GM12878 (cell line): ENCODE results near the gene SLC39A1. TPM values are rescaled to one million over a fixed set of nuclear protein-coding genes. Genes with fewer than 3 reads are reported as not detected.

Experiments used
- ATAC-seq: fragments of 200-7000 bp; cut with Tn5 transposase; 3 replicates; pipeline ENCODE4 v1.9.1; 2020; ENCODE audit warnings: mild to moderate bottlenecking, moderate library complexity
- BruUV-seq: library from RNA; stranded (reverse); fragments of 400-500 nt; replicated peaks from 2 replicates; lab custom pipeline; 2021; lab: Mats Ljungman, UMichigan
- CTCF ChIA-PET: fragments of 300-600 bp; sonication (Branson Sonifier 250); formaldehyde crosslinking; extraction: SDS; loops from one replicate; lab custom pipeline; 2021; ENCODE audit warnings: inconsistent platforms; lab: Yijun Ruan, JAX
- POLR2A ChIA-PET: fragments of 350-600 bp; formaldehyde crosslinking; extraction: SDS; loops from one replicate; lab custom pipeline; 2021; ENCODE audit warnings: inconsistent platforms; lab: Charles Lee
- RAD21 ChIA-PET: fragments of 300-600 bp; sonication (Branson Sonifier 250); formaldehyde crosslinking; loops from one replicate; lab custom pipeline; 2023; ENCODE audit warnings: antibody characterized with exemption; ENCODE audit not compliant: unreplicated experiment; lab: Charles Lee
- SMC1A ChIA-PET: fragments of 300-600 bp; sonication (Branson Sonifier 250); formaldehyde crosslinking; loops from one replicate; lab custom pipeline; 2023; ENCODE audit not compliant: unreplicated experiment, uncharacterized antibody; lab: Charles Lee
- DNase-seq: peaks from one replicate; pipeline ENCODE4 v3.0.0-alpha.2; 2011; ENCODE audit warnings: low read depth, low spot score
- FAIRE-seq: peaks from 3 replicates; lab custom pipeline; 2011; peaks lifted over from hg19 to GRCh38; lab: Jason Lieb, UNC
- H2AFZ ChIP-seq: 2 replicates; pipeline ENCODE4 v1.6.0; 2011; ENCODE audit warnings: low read depth, low read length, control low read depth; ENCODE audit not compliant: control insufficient read depth
- H3K27ac ChIP-seq: 2 replicates; pipeline ENCODE4 v1.5.1; 2011; ENCODE audit warnings: control low read depth; ENCODE audit not compliant: control insufficient read depth, insufficient read depth
- H3K27me3 ChIP-seq, 2 experiments: replicated peaks in 1 of 2; 2 replicates each; pipeline versions ENCODE4 v1.6.0 to v1.6.1; 2011; ENCODE audit warnings: low read length in 1 of 2; ENCODE audit not compliant: control insufficient read depth in 2 of 2, insufficient read depth in 2 of 2
- H3K36me3 ChIP-seq, 2 experiments: 2 replicates each; pipeline ENCODE4 v1.5.1; 2011; ENCODE audit warnings: low read length in 1 of 2; ENCODE audit not compliant: control insufficient read depth in 2 of 2, insufficient read depth in 2 of 2
- H3K4me1 ChIP-seq: 2 replicates; pipeline ENCODE4 v1.6.1; 2011; ENCODE audit warnings: mild to moderate bottlenecking, low read length, moderate library complexity, mixed read lengths; ENCODE audit not compliant: control insufficient read depth, insufficient read depth
- H3K4me2 ChIP-seq: 2 replicates; pipeline ENCODE4 v1.6.0; 2011; ENCODE audit warnings: control low read depth; ENCODE audit not compliant: control insufficient read depth, insufficient read depth
- H3K4me3 ChIP-seq: fragments of 200-600 bp; sonication (generic); 2 replicates; pipeline ENCODE4 v1.5.1; 2016
- H3K79me2 ChIP-seq: 2 replicates; pipeline ENCODE4 v1.6.0; 2011; ENCODE audit warnings: low read length; ENCODE audit not compliant: control insufficient read depth, insufficient read depth
- H3K9ac ChIP-seq: 2 replicates; pipeline ENCODE4 v1.8.0; 2011; ENCODE audit warnings: low read length, control low read depth, mixed read lengths; ENCODE audit not compliant: control insufficient read depth, insufficient read depth
- H3K9me3 ChIP-seq: replicated peaks from 3 replicates; pipeline ENCODE4 v1.5.1; 2011; ENCODE audit warnings: mild to moderate bottlenecking, low read length; ENCODE audit not compliant: control insufficient read depth, insufficient read depth
- H4K20me1 ChIP-seq: 2 replicates; pipeline ENCODE4 v1.6.0; 2011; ENCODE audit not compliant: control insufficient read depth, insufficient read depth
- IRF4 ChIP-seq: IDR thresholded peaks from 2 replicates; pipeline ENCODE4 v1.6.1; 2011; ENCODE audit warnings: low read depth, low read length
- ZNF384 ChIP-seq: IDR thresholded peaks from 2 replicates; pipeline ENCODE4 v1.6.1; 2012; ENCODE audit warnings: low read depth, mild to moderate bottlenecking, low read length, improper control_type of control experiment, borderline replicate concordance
- WGBS: methylation state at CpG from one replicate; pipeline ENCODE4 v1.1.6; 2016; ENCODE audit warnings: low lambda C conversion rate; ENCODE audit not compliant: insufficient replicate concordance, insufficient coverage; ENCODE audit errors: missing lambda C conversion rate; 5-methylcytosine and 5-hydroxymethylcytosine counted together
- in situ Hi-C: fragments of 300-500 bp; cut with MboI; formaldehyde crosslinking; loops from 9 replicates; pipeline ENCODE4 v1.14.3; 2018; ENCODE audit warnings: mixed read lengths
- intact Hi-C: fragments of 100-400 bp; cut with micrococcal nuclease; formaldehyde crosslinking; loops from one replicate; pipeline ENCODE4 v1.14.2; 2022; ENCODE audit not compliant: unreplicated experiment
- polyA plus RNA-seq, 11 experiments: library from polyadenylated mRNA; depleted of rRNA in 4 of 11; unstranded in 6 of 11; stranded (reverse) in 5 of 11; fragments of >200 nt; fragmentation: Nextera tagmentation in 4 of 11; fragmentation: Illumina TruSeq in 1 of 11; extraction: Ambion mirVana in 4 of 11; extraction: Trizol in 1 of 11; gene quantifications; 1 replicate in 1 of 11; 2 replicates in 10 of 11; pipeline versions ENCODE4 v1.2.1 to v1.2.3, GENCODE V29; 2011 to 2016; ENCODE audit warnings: inconsistent platforms in 2 of 11, missing spikeins in 2 of 11, low read depth in 1 of 11
- total RNA-seq, 4 experiments: library from RNA; depleted of rRNA in 3 of 4; stranded (reverse); fragments of >200 nt in 3 of 4; fragmentation: Illumina TruSeq in 1 of 4; extraction: Trizol in 1 of 4; gene quantifications; 2 replicates each; pipeline versions ENCODE4 v1.2.1 to v1.2.3, GENCODE V29; 2013 to 2021

SLC39A1 gene
- total and polyA plus RNA-seq, 10 of the 15 experiments (the other 5 are each of a cell fraction or from before 2014, with no cell fraction given), result 8.8 to 98.6 (median 72.4) TPM

- DNase-seq (no peak), FAIRE-seq (no peak), ATAC-seq (no peak)
- Histone ChIP-seq H3K4me1 (peaks cover 15% of the 10 kb centered on the region), H3K36me3 (peaks cover 33 to 38% of the 10 kb centered on the region in 2 experiments; a peak in 3 of 4 replicates), H3K9me3 (no peaks in the 10 kb centered on the region), H3K4me2 (no peak overlapping the region), H3K9ac (no peak overlapping the region), H4K20me1 (peaks cover 12% of the 10 kb centered on the region; the same call in 1 of the 2 replicates), H3K27me3 (no peaks in the 10 kb centered on the region), H3K27ac (no peak overlapping the region), H3K4me3 (no peak overlapping the region), H2AFZ (no peak overlapping the region), H3K79me2 (peaks cover 39% of the 10 kb centered on the region)
- CTCF ChIA-PET, result interaction anchor here (1.7 kb wide), 1 partner anchor 22 kb away, joined by 3 read pairs; no protein-coding TSS in a partner anchor
- no peak for TF ChIP-seq IRF4
- in situ Hi-C loops (no loop called here), intact Hi-C loops (no loop called here)
- no TSS peak for BruUV-seq
- SMC1A ChIA-PET, result no interaction called here
- WGBS, result 73% methylated on average over 2 of the region's 2 CpGs
- RAD21 ChIA-PET, result no interaction called here
- POLR2A ChIA-PET, result no interaction called here
Measured at GRCh38 chr1:153951801-153952200, 11.5 kb downstream of the SLC39A1 start.

GRCh38 chr1:153951183-153951582 lies 12.2 kb downstream of the SLC39A1 start:
- no peak overlapping the region for H3K4me2 ChIP-seq
- POLR2A ChIA-PET, result interaction anchor here (1.3 kb wide), 1 partner anchor 153 kb away, joined by 4 read pairs; no protein-coding TSS in a partner anchor
- in situ Hi-C loops, result no loop called here
- H3K4me3 ChIP-seq, result no peak overlapping the region
- intact Hi-C loops, result no loop called here
- H2AFZ ChIP-seq, result no peak overlapping the region
- H3K27me3 ChIP-seq, result no peaks in the 10 kb centered on the region
- BruUV-seq, result no TSS peak
- H3K4me1 ChIP-seq, result peaks cover 13% of the 10 kb centered on the region
- ATAC-seq (no peak), DNase-seq (no peak), FAIRE-seq (no peak)
- RAD21 ChIA-PET, result no interaction called here
- H3K36me3 ChIP-seq, result peaks cover 33 to 38% of the 10 kb centered on the region in 2 experiments; a peak in 3 of 4 replicates
- H3K9me3 ChIP-seq, result no peaks in the 10 kb centered on the region
- peaks cover 10% of the 10 kb centered on the region; the same call in 1 of the 2 replicates for H4K20me1 ChIP-seq
- H3K27ac ChIP-seq, result no peak overlapping the region
- CTCF ChIA-PET, result interaction anchor here (1.7 kb wide), 1 partner anchor 22 kb away, joined by 3 read pairs; no protein-coding TSS in a partner anchor
- H3K79me2 ChIP-seq, result peaks cover 33% of the 10 kb centered on the region
- H3K9ac ChIP-seq, result no peak overlapping the region
- SMC1A ChIA-PET, result interaction anchor here (1.0 to 2.1 kb wide), 2 partner anchors 11 to 158 kb away, joined by 3 to 5 read pairs; no protein-coding TSS in a partner anchor
- no peak for TF ChIP-seq ZNF384
- WGBS, result 73% methylated on average over 10 of the region's 11 CpGs
